ENCODE data around the gene TTC3.
A peak's percentile ranks its signal among the peaks of the same experiment; 100 is the strongest.
"Not testable (repeated sequence)": the region's sequence is repeated elsewhere in the genome, so short reads cannot be mapped to it uniquely, and the experiment has no call there.

The TTC3 gene

DNA sequence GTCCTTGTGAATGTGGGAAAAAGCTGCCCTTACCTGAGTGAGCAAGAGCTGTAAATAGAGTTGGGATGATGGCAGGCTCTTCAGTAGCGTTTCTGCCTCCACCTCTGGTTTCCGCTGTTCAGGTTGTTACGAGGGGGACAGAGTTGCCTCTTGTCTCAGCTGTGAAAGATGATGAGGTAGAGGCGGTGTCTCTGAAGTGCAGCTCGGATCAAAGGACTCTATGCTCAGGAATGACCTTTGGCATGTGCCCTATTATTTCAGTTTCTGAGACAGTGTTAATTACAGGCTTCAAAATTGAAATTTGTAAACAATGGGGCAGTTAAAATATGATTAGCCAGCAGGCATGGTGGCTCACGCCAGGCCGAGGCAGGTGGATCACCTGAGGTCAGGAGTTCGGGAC, 123.8 kb downstream of the TTC3 start:
- DNase-seq (ENCODE audit: low read depth), result no peak

DNA sequence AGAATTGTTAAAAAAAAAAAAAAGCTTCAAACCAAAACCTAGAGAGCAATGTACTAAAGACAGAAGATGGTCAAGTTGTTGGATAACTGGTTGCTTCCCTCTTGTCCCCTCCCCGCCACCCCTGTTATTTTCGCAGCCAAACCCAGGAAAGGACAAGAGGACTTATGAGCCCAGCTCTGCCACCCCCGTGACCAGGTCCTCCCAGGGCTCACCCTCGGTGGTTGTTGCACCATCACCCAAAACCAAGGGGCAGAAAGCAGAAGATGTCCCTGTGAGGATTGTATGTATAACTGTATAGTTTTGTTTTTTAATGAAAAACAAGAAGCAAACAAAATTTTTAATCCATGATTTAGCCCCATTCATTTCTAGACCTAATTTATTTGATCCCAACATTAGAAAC, 124.7 kb downstream of the TTC3 start:
- no peak for DNase-seq (ENCODE audit: low read depth)

DNA sequence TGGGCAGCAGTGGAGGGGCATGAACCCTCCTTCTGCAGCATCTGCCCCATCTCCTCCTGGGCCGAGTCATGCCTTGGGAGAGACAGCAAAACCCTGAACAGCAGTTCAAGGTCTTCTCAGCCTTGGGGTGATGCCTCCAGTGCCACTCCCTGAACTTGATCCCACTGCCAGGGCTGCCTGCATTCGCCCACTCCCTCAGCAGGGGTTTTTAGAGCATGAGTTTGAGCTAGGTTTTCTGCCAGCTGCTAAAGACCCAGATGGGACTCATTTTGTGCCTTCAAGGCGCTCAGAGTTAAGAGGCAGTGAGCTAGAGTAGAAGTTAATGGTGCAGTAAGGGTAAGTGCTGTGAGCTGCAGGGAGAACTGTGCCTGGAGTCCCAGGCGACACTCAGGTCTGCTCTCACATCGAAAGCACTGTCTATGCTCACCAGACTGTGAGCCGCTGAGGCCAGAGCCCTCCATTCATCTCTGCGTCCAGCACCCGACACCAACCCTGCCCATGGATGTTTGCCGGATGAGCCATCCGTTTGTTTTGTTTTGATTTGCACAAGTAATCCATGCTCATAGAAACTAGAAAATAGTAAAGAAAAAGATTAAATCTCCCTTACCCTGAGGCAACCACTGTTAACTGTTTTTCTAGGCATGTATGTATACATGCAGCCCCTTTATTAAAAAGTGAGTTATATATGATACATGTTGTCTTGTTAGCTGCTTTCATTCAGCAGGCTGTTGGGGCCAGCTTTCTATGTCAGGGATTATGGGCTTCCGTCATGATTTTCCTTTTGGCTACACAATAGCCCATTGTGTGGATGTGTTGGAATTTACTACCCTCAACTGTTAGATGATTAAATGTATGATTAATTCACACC, 126.2 kb downstream of the TTC3 start:
- DNase-seq (ENCODE audit: low read depth), result no peak

DNA sequence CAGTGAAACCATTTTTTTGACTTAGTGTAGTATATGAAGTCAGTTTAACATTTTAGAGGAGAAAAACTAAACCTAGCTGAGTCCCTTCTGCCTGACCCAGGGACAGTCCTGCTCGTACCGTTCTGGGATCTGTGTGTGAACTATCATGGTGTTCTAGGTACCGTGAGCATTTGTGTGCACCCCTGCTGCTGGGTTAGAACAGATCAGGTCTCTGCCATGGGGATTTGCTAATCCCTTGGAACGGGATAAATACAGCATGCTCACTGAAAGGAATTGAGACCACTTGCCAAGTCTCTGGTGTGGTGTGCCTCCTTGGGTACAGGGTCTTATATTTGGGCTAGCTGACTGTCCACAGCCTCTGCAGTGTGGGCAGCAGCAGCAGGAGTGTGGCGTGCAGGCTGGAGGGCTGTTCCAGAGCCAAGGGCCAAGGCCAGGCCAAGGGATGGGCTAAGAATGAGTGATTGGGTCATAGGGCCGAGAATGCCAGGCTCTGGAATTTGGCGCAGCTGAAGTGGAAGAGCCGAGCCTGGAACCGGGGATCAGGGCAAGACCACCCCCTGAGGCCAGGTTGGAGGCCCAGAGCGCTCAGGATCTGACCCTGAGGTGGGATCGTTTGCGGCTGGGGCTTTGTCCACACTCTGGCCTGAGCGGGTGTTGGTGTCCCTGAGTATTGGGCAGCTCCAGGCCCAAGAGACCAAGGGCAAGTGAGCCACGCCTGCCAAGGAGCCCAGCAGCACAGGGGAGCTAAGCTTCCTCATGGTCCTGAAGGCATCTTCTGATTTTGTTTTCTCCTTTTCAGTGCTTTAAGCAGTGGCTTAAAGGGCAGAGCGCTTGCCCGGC, 127.8 kb downstream of the TTC3 start:
- DNase-seq (ENCODE audit: low read depth), result no peak

DNA sequence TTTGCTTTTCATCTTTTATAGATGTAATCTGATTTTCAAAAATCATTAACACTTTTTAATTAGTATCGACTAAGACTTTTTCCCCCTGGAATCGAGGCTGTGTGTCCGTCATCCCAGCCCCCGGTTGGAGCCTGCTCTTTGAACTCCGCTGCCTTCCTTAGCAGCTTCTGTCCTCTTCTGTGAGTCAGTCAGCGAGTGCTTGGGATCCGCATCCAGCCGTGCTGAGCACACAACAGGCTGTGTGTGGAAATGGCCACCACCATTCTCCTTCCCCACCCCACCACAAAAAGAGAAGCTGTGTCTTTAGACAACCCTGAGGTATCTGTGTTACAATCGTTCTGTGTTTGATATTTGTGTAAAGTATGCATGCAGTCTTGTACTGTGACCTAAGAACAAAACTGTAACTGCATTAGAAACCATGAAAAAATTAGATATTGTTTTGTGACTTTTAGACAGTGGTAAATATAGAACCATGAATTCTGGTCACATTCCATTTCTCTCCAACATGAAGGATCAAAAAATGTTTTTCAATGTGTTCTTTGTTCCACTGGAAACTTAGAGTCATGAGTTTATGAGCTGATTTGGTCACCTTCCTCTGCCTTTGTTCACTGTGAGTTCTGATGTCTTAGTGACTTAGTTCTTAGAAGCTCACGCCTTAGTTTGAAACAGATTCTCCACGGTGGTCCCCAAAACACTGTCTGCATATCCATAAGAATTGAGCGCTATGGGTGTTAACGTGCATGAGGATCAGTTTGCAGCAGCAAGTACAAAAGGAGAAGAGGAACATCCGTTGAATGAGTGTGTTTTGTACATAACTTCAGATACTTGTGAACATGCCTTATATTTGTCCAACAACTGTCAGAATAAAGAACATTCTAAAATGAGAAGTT, 129.4 kb downstream of the TTC3 start:
- DNase-seq (ENCODE audit: low read depth), result no peak

DNA sequence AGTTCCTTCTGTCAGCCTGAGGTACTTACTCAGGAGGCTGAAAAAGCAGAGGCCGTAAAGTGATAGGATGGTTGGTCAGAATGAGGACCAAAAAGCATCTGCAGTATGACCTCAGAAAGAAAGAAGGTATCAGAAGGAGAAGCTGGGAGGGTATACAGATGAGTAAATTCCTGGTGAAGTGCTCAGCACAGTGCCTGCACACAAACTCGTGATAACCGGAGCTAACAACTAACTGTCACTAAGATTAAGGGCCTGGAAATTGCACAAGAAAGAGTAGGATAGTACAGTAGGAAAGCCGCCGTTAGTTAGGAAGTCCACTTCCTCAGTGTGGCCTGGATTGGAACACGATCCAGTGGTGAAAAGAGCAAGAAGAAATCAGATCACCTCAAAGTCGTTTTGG, 131.5 kb downstream of the TTC3 start:
- no peak for DNase-seq (ENCODE audit: low read depth)

DNA sequence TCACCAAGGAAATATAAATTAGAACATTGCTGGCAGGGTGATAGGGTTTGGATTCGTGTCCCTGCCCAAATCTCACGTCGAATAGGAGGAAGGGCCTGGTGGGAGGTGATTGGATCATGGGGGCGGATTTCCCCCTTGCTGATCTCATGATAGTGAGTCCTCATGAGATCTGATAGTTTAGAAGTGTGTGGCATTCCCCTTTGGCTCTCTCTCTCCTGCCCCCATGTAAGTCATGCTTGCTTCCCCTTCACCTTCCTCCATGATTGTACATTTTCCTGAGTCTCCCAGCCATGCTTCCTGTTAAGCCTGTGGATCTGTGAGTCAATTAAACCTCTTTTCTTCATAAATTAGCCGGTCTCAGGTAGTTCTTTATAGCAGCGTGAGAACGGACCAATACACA, 133.4 kb downstream of the TTC3 start:
- no peak for DNase-seq (ENCODE audit: low read depth)

DNA sequence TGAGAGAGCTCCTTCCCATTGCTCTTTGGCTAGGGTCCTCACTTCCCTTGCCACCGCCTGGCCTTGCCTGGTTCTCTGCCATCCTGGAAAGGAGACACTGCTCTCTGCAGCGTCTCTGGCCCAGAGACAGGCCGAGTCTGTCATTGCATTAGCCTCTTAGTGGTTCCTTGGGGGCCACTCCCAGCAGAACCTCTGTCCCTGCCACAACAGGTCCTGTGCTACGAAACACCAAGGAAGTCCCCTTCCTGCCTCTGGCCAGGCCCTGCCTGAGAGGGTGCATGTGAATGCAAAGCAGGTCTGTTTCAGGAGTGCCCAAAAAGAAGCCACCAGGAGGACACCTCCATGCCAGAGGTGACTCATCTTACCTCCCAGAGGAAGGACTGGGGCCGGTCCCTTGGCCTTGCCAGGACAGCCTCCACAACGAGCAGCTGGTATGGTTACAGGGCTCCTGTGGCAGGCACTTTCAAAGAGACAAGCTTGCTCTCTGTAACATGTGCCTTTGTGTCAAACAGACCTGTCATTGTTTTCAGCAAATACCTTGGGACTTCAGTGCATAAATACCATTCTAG, 134.5 kb downstream of the TTC3 start:
- DNase-seq (ENCODE audit: low read depth), result no peak

DNA sequence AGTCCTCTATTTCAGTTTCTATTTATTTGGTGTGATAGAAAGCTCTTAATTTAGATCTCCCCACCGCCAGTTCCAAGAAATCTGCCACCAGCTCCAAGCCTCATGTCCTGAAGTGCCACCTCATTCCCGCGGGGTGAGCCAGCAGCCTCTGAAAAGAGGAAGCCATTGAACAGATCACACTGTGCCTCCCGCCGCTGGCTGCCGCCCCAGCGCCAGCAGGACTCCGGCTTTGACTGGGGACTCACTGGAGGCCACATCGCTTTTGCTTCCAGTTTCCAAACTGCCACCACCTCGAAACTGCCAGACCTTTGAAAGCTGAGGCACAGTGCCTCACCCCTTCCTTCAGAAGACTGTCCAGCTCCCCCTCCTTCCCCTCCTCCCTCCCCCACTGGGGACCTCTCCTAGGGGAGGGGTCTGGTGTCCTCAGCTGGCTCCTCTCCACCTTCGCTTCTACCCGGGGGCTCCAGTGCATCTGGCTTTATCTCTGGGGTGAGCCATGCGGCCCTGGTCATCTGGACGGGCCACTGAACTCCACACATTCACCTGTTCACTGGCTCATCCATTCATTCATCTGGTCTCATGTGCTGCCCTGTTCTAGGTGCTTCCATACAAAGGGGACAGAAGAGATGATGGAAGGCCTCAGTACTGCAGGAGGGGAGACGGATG, 135.1 kb downstream of the TTC3 start:
- no peak for DNase-seq (ENCODE audit: low read depth)

DNA sequence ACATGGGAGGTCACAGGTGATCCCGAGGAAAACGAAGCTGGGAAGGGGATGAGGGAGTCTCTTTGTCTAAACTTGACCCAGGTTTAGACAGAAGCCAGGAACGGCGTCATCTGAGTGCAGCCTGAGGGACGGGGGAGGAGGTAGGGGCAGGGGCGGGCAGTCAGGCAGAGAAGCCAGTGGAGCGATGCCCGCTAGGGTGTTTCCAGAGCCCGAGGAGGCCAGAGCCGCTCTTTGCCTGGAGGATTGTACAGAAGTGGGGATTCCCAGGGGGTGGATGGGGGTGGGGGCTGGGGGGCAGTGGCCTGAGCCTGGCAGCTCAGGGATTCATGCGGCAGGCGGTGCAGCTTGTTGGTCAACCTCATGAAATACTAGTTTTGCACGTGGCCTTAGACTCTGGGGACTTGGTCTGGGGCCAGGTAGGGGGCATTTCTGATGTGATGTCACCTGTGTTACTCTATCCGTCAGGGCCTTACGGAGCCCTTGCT, 135.7 kb downstream of the TTC3 start:
- no peak for DNase-seq (ENCODE audit: low read depth)

DNA sequence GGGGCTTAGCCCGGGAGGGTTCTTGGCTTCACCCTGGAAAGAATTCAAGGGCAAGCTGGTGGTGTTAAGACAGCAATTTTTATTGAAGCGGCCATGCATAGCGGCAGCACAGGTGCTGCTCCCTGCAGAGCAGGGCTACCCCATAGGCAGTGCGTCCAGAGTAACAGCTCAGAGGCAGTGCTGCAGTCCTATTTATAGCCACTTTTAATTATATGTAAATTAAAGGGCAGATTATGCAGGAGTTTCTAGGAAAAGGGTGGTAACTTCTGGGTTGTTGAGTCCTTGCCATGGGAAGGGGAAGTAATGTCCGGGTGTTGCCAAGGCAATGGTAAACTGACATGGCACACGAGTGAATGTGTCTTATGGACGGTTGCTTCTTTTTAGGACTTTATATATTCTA, 137.1 kb downstream of the TTC3 start:
- no peak for DNase-seq (ENCODE audit: low read depth)

DNA sequence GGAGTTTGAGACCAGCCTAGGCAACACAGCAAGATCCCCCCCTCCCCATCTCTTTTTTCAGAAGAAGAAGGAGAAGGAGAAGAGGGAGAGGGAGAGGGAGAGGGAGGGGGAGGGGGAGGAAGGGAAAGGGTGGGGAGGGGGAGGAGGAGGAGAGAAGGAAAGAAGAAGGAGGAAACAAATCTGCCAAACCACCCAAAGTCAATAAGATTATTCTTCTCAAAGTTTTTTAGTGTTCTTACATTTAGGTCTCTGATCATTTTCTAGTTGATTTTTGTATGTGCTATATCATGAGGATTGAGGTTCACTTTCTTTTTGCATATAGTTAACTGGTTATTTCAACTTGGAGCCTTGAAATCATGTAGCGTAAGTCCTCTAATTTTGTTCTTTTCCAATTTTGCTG, 137.7 kb downstream of the TTC3 start:
- DNase-seq (ENCODE audit: low read depth), result no peak

DNA sequence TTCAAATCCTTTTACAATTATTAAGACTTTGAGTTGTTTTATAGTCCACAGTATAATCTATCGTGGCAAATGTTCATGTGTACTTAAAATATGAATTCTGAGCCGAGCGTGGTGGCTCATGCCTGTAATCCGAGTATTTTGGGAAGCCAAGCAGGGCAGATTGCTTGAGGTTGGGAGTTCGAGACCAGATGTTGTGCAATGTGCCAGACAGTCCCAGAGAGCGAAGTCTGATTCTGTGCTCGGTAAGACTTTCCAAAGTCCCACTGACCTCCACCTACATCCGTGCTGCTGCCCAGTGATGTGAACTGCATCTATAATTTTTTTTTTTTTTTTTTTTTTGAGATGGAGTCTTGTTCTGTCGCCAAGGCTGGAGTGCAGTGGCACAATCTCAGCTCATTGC, 141.9 kb downstream of the TTC3 start:
- no peak for DNase-seq (ENCODE audit: low read depth)

DNA sequence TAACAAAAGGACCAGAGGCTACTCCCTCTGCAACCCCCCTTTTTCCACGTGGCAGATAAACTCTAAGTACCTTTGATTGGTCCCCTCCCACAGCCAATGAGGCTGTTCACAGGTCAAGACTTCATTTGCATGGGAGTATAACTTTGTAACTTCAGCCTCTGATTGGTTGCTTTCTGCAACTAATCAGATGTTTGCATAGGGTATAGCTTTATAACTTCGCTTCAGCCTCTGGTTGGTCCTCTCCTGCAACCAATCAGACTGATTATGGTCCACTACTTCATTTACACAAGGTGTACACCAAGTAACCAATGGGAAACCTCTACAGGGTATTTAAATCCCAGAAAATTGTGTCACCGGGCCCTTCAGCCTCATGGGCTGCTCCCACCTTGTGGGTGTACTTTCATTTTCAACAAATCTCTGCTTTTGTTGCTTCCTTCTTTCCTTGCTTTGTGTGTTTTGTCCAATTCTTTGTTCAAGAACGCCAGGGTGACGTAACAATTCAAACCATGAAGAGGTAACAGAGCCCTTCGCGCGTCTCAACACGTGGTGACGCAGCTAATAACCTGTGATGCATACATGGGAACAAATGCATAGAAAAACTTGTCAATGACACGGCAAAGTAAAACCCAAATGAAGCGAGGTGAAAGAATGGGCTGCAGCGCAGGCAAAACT, 146.8 kb downstream of the TTC3 start:
- no peak for DNase-seq (ENCODE audit: low read depth)

DNA sequence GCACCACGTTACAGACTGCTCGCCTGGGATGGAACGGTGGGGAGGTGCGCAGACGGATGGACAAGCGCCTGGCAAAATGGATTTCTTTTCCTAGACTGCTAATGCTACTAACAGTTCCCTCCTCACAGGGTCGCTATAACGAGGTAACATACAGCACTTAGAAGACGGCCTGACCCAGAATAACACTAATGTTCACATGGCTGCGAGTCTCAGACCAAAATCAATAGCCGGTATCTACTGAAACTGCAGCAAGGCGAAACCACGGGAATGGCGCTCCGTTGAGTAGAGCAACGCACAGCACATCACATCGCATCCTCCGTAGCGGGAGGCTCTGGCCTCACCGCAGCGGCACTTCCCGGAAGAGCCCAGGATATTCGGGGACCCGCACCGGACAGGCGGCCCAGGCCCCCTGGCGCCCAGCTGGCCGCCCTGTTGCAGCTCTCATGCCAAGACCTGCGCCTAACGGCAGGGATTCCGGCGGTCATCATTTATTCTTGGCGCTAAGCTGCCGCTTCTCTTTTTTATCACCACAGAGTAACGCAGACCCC, 147.5 kb downstream of the TTC3 start:
- no peak for DNase-seq (ENCODE audit: low read depth)

DNA sequence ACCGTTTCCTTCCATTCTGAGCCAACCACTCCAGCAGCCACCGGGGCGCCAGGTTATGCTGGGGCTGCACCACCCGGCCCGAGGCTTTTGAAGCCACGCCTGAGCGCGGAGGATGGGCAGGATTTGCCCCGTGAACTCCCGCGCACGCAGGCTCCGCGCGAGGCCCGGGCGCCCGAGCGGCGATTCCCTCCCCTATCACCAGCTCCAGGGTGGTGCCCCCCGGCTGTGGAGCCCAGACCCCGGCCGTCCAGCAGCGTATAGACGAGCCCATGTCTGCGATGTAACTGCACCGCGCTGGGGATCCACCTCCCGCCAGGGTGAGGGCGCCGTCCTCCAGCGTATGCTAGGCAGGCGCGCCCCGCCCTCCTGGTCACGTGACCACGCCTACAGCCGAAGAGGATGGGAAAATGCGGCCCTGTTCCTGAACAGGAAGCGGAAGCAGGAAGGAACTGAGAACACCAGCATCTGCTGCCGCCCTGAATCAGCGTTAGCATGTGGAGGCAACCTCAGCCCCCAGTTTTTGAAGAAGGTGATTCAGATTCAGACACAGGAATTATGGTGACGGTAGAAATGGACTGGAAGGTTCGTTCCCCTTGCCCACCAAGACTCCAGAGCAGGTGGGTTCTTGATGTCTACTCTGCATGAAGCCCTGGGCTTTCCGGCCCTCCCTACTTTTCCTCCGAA, 148.1 kb downstream of the TTC3 start:
- DNase-seq (ENCODE audit: low read depth), result peak; percentile 95

DNA sequence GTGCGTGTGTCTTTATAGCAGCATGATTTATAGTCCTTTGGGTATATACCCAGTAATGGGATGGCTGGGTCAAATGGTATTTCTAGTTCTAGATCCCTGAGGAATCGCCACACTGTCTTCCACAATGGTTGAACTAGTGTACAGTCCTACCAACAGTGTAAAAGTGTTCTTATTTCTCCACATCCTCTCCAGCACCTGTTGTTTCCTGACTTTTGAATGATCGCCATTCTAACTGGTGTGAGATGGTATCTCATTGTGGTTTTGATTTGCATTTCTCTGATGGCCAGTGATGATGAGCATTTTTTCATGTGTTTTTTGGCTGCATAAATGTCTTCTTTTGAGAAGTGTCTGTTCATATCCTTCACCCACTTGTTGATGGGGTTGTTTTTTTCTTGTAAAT, 149.2 kb downstream of the TTC3 start:
- DNase-seq (ENCODE audit: low read depth), result not testable (repeated sequence)

DNA sequence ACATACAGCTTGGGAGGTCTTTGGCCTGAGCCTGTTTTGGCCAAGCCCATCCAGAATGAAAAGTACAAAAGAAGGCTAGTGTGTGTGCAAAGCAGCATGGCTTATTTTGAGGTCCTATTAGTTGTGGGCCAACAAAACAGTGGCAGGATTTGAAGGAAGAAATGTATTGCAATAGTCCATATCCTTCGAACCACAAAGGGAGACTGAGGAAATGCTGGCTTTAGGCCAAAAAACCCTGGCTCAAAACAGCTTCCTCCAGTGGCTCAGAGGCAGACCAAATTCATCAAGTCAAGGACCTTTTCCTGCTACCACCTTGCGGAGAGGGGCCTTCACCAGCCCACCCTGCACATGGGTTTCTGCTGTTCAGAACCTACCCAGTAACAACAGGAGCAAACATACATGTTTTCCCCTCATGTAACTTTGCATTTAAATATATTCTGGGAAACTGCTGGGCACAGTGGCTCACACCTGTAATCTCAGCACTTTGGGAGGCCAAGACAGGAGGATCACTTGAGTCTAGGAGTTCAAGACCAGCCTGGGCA, 150.8 kb downstream of the TTC3 start:
- DNase-seq (ENCODE audit: low read depth), result no peak
